G401.6 (cell line): ENCODE data around the gene MOGAT1.
"Not testable (repeated sequence)": the region's sequence is repeated elsewhere in the genome, so short reads cannot be mapped to it uniquely, and the experiment has no call there.

ENCODE experiments used
- FAIRE-seq: peaks from 2 replicates; lab custom pipeline; 2012; peaks lifted over from hg19 to GRCh38; lab: Jason Lieb, UNC

MOGAT1 gene

DNA sequence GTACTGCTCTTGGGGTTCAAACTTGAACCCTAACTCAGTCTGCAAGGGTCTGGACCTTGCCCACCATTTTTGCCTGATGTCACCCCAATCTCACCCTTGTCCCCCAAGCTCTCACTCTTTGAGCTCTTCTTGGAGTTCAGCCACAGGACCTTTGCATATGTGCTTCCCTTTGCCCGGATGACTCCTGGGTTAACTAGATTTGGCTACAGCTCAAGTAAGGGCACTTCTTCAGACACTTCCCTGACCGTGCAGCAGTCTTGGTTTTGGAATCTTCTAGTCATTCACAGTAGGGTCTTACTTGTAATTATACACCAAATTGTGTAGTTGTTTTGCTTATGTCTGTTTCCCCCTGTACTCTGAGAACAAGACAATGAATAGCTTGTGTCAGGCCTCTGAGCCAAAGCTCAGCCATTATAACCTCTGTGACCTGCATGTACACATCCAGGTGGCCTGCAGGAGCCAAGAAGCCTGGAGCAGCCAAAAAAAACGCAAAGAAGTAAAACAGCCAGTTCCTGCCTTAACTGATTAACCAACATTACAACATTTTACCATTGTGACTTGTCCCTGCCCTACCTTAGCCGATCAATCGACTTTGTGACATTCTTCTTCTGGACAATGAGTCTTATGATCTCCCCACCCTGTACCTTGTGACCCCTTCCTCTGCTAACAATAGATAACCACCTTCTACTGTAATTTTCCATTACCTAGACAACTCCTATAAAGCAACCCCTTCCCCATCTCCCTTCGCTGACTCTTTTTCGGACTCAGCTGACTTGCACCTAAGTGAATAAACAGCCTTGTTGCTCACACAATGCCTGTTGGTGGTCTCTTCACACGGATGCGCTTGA, 1.0 kb upstream of the MOGAT1 start:
- FAIRE-seq: no peak

DNA sequence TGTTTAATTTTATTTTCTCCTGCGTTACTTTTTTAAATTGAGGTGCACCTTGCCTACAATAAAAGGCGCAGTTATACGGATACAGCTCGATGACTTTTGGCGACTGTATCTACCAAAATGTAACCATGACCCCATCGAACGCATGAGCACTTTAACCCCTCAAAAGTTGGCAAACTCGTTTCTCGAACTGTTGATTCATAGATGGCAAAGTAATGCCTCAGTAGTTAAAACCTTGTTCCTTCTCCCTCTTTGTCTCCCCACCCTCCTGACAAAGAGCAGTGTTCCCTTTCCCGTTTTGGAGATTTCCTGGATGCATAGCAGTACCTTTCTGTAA, 577 bp downstream of the MOGAT1 start:
- no peak for FAIRE-seq

DNA sequence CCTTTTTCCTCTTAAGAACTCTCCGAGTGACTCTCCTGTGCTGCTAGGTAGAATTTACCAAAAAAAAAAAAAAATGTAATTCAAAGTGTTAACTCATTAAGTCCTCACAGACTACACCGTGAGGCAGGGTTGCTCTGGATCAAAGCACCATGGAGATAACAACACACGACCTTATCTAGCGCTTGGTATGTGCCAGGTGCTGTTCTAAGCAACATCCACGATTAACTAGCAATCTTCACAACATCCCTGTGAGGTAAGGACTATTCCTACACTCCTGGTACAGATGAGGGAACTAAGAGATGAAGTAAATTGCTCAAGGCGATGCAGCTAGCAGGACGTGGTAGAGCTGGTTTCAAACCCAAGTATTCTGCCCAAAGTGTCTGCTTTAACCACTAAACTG, 1.8 kb downstream of the MOGAT1 start:
- FAIRE-seq: no peak

DNA sequence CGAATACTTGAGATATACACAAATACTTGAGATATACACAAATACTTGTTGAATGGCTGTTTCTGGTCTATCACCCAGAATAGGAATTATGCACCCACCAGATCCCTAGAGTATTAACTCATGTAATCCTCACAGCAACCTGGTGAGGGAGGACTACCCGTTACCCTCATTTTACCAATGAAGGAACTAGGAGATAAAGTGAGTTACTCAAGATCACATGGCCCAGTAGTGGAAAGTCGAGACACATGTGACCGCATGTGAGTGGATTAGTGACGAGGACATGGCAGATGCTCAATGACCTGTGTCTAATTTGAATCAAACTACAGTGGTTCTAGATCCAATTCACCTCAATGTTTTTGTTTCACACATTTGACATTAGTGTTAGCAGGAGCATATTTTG, 2.4 kb downstream of the MOGAT1 start:
- FAIRE-seq: no peak

DNA sequence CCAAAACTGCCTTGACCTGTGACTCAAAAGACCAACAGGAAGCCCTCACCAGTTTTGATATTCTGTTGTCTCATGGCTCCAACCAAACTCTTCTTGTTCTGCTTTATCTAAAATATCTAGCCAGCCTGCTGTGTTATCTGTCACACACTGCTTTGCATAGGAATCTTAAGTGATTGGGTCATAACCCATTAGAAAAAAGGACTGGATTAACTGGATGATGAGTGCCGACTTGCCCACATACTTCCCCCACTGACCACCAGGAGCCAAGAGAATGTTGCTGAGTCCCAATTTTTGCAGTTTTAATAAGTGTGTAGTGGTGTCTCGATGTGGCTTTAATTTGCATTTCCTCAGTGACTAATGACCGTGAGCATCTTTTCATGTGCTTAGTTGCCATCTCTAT, 6.5 kb downstream of the MOGAT1 start:
- no peak for FAIRE-seq

DNA sequence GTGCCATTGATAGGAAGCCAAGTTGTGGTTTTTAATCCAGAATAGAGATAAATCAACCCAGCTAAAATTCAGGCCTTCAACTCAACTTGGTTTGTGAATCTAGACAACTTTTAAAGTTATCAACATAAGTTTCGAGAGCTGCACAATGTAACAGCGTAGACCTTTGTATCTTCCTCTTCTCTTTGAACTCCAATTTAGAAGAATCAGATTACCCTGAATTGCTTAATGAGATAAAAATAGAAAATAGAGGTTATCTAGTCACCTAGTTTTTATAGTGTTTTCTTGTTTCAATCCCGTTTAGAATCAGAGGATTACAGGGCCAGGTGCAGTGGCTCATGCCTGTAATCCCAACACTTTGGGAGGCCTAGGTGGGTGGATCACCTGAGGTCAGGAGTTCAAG, 12.3 kb downstream of the MOGAT1 start:
- no peak for FAIRE-seq

DNA sequence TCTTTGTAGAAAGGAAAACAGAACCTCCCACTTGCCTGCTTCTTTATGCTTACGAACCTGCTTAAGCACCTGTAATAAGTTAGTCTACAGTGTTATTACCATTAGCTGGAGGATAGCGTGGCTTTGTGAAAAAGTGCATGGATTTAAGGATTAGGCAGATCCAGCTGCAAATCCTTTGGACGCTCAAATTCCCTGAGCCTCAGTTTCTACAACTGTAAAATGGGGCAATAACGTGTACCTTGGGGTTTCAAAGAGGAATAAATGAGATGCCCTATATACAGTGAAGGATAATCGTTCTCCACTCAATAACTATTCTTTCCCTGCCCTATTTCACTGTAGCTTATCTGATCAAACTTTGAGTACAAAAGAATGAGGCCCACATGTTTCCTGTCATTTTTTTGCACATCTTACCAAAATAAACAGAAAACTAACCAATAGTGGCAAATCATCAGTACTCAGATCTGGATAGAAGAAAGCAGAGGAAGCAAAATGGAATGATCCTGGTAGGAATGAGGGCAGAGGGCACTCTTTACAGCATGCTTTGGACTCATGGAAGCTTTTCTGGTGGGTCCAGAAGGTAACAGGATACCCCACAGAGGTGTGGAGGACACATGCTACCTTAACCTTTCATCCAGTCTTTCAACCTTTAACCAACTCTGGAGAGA, 14.8 kb downstream of the MOGAT1 start:
- no peak for FAIRE-seq

DNA sequence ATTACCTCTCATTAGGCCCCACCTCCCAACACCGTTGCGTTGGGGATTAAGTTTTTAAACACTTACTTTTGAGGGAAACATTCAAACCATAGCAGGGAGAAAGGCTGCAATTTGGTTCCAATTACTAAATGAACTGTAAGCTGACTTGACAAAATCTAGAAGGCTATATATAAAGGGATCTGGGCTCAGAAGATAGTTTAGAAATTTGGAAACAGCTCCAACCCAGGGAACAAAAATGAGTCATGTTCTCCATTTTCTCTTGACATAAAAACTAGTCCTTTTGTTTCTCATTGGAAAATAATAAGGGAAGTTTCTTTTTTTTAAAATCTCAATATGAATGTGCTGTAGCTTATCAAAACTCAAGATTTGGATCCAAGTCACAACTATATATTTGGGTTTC, 17.5 kb downstream of the MOGAT1 start:
- FAIRE-seq: no peak

DNA sequence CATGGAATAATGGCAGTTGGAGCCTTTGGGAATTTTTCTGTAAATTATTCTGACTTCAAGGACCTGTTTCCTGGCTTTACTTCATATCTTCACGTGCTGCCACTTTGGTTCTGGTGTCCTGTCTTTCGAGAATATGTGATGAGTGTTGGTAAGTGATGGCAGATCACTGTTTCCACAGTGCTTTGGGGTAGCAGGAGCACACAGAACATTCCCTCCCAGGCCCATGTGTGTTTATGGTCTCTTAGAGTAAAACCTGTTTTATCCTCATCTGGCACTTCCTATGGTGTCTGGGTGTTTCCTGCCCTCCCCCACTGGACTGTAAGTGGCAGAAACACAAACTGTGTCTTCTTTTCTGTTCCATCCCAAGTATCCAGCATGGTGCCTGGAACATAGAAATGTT, 17.9 kb downstream of the MOGAT1 start:
- FAIRE-seq: no peak

DNA sequence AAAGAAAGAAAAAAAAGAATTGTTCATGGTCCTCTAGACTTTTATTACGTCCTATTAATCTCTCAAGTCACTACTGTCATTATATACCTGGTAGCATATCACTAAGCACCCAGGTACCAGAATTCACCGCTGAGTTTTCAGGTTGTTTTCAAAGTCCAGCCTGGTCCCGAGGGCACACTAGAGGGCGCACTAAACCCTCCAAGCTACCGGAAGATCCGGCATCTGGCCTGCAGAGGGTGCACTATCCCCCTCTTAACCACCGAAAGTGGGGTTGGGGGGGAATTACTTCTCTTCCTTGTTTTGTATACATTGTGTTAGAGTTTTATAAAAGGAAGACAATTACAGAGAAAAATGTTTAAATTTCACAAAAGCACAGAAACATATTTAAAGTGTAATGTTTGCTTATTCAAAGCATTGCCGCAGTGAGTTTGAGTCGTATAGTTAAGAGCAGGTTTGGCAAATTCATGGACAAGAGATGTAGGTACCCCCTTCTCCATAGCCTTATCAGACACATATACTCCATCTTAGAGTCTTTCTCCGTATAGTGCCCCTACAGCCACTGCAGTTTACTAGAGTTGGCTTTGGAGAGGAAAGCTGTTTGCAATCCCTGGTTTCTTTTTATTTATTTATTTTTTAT, 19.2 kb downstream of the MOGAT1 start:
- peak; percentile 87 for FAIRE-seq

DNA sequence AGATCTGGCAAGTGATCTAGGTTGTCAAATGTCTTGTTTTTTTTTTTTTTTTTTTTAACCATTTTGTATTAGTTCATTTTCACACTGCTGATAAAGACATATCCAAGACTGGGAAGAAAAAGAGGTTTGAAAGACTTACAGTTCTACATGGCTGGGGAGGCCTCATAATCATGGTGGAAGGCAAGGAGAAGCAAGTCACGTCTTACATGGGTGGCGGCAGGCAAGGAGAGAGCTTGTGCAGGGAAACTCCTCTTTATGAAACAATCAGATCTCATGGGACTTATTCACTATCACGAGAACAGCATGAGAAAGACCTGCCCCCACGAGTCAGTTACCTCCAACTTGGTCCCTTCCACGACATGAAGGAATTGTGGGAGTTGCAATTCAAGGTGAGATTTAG, 22.0 kb downstream of the MOGAT1 start:
- not testable (repeated sequence) for FAIRE-seq

DNA sequence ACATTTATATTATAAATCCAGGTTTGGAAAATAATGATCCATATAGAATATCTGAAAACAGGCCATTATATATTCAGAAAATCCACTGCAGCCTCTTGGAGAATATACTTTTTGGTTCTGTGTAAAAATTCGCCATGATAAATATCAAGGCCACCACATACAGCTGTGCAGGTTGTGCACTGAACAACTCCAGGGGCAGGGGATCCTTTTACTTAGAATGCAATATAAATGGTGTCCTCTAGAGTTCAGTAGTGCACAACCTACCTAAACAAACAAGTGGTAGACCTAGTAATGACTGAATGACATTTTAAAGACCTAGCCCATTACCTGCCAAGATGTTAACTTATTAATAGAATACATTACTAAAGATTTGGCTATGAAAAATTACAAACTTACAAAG, 22.4 kb downstream of the MOGAT1 start:
- FAIRE-seq: peak; percentile 63

DNA sequence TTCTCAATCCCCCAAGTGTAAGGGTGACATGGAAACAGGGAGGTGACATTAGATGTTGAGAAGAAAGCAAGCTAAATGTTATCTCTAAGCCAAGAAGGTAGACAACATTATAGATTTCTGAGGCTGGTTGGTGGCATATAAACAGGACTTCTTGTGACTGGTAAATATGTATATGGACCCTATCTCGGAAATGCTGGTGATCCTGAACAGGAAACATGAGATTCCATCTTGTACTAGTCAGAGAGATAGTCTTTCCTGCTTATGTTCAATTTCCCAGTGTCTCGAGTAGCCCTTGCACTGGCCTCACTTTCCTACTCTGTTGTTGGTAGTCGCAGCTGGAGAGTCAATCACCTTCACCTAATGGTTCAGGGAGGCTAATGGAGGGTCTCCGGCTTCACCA, 26.8 kb downstream of the MOGAT1 start:
- FAIRE-seq: no peak

DNA sequence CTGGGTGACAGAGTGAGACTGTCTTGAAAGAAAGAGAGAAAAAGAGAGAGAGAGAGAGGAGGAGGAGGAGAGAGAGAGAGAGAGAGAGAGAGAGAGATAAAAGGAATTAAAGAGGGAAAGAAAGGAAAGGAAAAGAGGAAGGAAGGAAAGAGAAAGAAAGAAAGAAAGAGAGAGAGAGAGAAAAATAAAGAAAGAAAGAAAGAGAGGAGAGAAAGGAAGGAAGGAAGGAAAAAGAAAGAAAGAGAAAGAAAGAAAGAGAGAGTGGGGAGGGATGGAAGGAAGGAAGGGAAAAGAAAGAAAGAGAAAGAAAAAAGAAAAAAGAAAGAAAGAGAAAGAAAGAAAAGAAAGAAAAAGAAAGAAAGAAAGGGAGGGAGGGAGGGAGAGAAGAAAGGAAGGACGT, 29.8 kb downstream of the MOGAT1 start:
- no peak for FAIRE-seq

DNA sequence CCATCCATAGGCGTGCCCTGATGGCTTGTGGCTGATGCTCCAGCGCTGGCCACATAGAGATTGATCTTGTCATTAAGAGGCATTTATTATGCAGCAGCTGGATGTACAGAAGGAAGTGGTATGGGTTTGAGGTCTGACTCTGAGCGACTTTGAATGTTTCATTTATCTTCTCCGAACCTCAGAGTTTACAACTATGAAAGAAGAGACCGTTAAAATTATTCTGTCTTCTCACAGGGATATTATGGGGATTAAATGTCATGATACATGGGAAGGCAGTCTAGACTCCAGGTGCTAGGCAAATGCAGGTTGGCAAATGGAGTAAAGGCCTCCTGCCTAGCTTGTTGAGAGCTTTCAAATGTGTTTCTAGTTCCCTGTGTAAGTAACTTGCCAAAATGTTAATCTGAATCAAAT, 30.3 kb downstream of the MOGAT1 start:
- no peak for FAIRE-seq

DNA sequence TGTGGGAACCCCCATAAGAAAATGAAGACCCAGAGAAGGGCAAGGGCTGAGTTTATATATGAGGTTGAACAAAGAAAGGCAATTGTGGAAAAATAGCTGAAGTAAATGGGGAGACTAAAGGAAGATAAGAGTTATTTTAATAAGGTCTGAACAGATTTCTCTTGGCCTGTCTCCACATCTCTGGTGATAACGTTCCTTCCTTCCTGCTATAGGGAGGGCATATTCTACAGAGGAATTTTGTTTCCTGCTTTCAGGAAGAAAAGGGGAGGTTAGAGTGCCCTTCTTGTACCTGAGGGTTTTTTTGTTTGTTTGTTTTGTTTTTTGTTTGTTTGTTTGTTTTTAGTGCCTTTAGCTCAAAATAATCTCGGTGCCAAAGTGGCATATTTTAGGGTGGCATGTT, 31.6 kb downstream of the MOGAT1 start:
- no peak for FAIRE-seq

DNA sequence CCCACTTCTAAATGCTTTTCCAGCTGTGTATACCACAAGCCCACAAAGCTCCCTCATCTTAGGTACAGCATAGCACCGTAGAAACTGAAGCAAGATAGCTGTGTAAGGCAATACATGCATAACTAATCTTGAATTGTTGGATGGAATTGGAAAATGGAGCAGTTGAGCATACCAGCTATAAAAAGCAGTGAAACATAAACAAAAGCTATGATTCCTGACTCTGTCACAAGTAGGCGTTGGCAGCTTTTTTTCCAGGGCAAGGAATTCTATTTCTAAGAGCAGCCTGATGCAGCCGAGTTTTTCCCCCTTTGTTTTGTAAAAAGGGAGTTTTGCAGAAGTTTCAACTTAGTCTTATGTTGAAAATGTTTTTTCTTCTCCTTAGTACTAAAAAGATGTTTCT, 32.4 kb downstream of the MOGAT1 start:
- no peak for FAIRE-seq

DNA sequence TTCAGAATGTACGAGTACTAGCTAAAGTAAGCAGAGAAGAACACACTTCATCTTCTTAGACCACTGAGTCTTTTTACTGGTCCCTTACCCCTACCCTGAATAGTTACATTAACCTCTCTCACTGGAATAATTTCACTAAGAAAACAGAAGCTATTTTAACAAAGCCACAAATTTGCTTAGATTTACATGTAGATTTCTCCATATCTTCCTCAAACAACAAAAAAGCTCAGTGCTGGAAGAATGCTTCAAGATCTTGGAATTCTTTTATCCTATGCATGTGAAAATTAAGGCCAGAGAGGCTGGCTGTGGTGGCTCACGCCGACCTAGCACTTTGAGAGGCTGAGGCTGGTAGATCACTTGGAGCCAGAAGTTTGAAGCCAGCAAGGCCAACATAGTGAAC, 35.2 kb downstream of the MOGAT1 start:
- no peak for FAIRE-seq

DNA sequence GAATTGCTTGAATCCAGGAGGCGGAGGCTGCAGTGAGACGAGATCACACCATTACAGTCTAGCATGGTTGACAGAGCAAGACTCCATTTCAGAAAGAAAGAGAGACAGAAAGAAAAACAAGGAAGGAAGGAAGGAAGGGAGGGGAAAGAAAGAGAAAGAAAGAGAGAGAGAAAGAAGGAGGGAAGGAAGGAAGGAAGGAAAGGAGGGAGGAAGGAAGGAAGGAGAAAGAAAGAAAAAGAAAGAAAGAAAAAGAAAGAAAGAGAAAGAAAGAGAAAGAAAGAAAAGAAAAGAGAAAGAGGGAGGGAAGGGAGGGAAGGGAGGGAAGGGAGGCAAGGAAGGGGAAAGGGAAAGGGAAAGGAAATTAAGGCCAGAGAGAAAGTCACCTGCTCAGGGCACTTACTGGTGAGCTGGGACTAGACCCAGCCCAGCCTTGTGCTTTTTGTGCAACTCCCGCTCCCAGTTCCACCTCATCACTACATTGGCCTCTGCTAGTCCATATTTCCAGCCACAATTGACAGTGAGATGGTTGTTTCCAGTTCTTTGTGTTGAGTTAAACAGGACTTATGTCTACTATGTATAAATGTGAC, 35.7 kb downstream of the MOGAT1 start:
- no peak for FAIRE-seq

DNA sequence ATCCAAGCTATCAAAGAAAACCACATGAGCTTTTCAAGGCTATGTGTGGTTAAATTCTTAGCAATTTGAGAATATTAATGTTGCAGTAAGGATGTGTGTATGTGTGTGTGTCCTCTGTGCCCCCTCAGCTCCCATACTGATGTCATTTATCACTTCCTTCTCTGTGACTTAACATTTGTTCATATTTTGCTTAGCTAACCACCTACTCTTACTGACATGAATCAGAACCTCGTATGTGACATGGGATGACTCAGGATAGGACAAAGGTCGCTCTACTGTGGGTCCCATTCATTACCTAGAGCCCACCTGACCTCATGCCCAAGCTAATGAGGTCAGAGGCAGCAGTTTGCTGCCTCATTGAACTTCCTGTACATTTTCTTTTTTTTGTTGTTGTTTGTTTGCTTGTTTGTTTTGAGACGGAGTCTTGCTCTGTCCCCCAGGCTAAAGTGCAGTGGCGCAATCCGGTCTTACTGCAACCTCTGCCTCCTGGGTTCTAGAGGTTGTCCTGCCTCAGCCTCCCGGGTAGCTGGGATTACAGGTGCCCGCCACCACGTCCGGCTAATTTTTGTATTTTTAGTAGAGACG, 36.3 kb downstream of the MOGAT1 start:
- no peak for FAIRE-seq

DNA sequence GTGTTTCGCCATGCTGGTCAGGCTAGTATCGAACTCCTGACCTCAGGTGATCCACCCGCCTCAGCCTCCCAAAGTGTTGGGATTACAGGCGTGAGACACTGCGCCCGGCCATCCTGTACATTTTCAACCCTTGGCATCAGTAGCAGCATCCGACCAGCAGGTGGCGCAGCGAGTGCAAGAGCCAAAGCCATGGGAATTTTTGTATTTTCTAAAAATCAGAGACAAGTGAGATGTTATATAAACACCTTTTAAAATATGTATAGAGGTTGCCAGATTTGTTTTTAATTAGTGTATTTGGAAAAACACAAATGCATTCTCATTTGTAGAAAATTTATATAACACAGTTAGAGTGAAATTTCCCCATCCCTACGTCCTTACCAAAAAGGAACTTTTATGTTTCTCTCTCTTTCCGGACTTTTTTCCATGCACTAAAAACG, 36.8 kb downstream of the MOGAT1 start:
- peak; percentile 69 for FAIRE-seq

DNA sequence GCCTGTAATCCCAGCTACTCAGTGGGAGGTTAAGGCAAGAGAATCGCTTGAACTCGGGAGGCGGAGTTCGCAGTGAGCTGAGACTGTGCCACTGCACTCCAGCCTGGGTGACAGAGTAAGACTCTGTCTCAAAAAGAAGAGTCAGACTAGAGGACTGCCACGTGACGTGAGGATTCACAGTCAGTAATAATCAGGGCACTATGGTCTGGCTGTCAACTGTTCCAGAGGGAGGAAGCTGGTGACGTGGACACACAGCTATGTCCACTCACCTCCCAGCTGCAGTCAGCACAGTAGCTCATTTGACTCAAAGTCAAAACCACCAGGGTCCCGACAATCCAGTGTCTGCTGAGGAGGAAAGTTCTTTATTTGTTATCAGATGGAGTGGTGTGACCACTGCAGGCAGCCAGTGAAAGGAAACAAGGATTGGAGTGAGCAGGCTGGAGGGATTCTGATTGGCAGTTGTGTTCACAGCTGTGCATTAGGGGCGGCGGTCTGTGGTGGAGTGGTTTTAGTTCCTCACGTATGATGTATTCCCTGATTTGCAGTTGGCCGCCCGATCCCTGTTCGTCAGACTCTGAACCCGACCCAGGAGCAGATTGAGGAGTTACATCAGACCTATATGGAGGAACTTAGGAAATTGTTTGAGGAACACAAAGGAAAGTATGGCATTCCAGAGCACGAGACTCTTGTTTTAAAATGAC, 37.9 kb downstream of the MOGAT1 start:
- no peak for FAIRE-seq
